Stimulated activated CD4-positive, alpha-beta T cell treated with anti-CD3 and anti-CD28 coated beads, Interleukin-4, amount 100 ng/mL, for 1 hour (primary cell): ENCODE data around the gene ACAD11.

Experiments used
- DNase-seq: peaks from one replicate; pipeline ENCODE4 v3.0.0-alpha.2; 2020

Gene ACAD11

DNA sequence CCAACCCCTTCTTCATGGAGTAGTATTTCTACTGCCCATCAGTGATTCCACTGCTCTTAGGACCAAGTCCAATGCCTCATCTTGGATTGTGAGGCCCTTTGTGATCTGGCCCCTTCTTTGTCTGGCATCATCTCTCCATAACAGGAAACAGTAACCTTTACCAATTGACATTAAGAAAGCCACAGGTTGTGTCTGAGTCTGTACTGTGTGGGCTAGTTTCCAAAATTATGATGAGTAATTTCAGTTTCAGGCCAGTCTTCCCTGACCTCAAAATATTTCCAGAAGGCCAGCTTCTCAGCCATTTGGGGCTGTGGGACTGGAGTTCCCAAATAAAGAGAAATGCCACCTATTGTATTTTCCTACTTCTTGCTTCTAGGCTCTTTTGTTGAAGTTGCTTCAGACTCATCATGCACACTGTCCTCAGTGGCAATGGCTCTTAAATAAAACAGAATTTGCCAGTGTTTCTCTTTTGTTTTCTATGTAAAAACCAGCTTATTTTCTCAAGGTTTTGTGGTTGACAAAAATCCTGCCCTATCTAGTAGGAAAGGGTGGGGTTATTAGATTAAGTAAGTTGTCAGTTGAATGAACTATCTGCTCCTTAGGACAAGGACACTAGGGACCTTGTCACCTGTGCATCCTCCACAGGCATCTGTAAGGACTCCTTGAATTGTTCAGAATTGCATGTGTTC, 109.6 kb downstream of the ACAD11 start:
- no peak for DNase-seq

DNA sequence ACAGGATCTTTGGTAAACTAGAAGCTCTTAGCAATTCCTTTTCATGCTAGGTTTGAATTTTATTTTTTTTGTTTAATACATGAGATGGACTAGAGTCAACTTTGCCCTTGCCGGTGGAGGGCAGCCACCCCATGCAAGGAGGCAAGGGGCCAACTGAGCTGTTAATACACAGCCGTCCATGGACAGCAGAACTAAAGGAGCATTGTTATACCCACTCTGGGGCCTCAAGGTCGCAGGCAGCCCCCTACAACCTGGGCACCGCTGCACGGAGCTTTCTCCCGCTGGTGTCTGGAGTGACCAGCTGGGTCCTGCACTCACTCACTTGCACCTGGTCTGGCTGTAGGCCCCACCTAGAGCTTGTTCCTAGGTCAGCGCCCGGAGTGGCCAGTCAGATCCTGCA, 110.4 kb downstream of the ACAD11 start:
- DNase-seq: no peak

DNA sequence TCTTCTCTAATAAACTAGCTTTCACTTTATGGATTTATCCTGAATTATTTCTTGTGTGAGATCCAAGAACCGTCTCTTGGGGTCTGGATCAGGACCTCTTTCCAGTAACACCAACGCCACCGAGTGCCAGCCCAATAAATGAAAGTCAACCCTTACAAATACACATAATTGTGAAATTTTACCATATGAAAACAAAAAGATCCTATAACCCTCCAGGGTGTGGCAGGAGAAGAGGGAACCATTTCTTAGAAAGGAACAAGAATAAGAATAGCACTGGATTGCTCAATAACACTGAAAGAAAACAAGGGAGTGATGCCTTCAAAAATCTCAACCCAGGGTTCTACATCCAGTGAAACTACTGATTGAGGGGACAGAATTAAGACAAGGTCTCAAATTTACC, 114.1 kb downstream of the ACAD11 start:
- DNase-seq: no peak

DNA sequence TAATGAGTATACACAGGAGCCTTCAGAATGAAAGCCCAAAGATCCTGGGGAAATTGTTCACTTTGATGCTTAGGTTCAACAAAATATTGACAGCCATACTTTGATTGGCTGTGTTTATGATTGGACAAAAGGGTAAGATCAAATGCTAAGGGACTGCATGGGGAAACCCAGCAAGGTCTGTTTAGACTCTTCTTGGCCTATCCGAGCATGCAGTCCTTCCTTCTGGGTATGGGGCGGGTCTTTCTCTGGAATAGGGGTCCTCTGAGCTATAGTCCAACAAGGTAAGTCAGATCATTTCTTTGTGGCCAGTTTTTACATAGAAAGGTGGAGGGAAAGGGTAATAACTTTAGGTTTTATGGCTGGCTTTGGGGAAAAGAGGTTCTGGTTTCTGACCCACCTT, 115.5 kb downstream of the ACAD11 start:
- DNase-seq: no peak

DNA sequence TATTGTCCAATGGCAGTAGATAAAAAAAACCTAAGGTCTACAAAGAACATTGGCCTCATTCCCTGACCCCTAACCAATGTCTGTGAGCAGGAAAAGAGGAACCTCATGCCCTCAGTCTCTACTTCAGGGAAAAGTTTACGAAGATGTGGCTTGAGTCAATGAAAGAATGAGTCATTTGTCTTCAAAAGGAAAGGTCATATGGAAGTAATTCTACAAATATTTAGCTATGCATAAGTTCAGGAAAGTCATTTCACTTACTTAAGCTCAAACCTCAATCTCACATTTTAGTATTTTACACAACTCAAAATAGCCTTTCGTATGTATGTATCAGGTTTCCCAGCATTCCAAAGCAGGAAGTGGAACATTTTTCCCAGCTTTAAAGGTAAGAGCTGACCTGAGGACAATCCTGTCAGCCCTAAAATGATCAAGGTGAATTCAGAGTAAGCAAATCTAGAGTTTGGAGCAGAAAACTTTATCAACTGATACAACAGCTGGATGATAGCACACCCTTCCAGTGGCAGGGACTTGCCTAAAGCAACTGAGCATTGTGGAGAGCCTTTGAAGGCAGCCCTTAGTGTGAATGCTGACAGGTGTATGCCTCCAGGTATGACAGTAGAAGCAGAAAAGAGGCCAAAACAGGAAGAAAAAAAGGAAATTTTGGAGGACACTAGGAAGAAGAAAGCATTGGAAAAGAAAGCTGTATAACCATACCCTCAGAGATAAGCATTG, 116.4 kb downstream of the ACAD11 start:
- DNase-seq: no peak

DNA sequence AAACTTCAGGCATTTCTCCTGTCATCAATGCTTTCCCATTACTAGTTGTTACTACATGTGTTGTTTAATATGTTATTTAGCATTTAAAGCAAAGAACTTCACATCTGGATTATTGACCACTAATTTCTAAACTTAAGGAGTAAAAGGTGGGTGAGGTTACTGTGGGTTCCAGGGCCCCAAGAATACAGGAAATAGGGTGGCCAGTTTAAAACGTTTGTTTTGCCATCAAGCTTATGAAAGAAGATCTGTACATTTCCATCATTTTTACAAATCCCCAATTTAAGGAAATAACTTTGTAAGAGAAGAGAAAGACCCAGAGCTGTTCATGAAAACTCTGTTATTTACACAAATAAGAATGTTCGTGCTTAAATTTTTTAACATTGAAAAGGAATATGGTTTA, 117.0 kb downstream of the ACAD11 start:
- no peak for DNase-seq

DNA sequence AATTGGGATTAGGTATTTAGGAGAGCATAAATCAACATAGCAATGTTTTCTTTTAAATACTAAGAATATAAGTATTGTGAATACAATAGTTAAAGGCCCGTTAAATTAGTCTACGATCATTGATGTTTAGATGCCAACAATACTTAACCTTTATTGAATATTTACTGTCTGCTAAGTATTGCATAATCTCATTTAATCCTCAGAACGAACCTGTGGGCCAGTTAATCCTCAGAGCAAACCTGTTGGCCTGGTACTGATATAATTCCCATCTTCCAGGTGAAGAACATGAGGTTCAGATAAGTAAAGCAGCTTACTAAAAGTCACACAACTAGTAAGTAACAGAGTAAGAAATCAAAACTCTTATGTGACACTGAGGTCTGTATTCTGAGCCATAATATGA, 119.9 kb downstream of the ACAD11 start:
- no peak for DNase-seq

DNA sequence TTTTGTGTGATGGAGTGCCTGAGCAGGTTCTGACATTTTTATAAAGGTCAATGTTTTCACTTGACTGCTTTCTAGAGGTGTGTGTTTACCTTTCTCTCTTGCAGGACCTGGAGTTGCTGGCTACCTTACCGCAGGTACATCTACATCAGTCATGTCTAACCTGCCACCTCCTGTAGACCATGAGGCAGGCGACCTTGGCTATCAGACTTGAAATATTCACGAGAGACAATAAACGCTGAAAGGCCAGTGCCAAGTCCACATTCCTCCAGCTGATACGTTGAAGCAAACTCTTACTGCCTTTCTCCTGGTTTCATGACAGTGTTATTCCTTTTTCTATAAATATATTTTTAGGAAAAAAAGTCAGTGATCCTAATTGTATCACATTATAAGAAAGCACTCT, 121.5 kb downstream of the ACAD11 start:
- no peak for DNase-seq

DNA sequence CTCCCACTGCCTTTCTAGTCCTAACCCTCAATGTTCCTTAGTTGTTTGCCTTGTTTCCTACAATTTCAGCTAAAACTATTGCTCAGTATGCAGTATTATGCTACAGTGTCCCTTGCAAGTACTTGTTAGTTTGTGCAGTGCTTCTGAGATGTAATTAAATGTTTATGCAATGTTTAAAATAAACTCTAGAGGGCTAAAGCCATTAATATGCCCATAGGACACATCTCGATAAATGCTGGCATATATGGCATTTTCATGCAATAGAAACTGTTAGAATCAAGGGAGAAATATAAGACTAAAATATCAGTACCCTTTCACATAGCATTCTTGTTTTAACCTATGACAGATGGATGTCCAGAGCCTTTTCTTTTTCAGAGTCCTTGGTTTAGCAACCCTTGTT, 122.3 kb downstream of the ACAD11 start:
- no peak for DNase-seq

DNA sequence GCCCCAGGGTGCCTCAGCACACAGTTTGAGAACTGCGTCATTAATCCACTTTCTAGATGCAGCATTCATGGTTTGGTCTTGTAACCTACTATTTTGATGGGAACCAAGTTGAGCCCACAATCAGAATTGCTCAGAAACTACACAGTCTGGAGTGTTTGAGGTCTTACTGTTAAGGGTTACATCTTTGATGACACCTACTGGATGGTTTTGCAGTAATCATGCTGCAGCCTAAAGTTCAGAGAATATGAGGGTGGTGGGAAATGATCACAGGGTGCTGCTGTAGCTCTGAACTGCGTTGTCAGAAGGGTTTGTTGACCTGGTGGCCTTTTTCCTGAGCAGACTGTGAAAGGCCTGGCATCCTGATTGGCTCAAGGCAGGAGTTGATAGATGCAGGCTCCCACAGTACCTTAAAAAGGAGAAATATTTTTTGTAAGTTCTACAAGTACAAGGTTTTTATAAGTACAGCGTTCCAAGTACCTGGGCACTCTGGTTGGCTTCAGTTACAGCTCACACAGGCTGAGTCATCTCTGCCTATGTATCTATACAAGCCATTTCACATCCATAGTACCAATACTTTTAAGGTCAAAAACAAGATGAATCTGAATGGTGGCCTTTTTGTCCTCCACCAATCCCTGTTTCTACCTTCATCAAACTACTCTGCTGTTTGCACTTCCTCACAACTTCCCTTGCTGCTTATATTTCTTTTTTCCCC, 123.0 kb downstream of the ACAD11 start:
- no peak for DNase-seq

DNA sequence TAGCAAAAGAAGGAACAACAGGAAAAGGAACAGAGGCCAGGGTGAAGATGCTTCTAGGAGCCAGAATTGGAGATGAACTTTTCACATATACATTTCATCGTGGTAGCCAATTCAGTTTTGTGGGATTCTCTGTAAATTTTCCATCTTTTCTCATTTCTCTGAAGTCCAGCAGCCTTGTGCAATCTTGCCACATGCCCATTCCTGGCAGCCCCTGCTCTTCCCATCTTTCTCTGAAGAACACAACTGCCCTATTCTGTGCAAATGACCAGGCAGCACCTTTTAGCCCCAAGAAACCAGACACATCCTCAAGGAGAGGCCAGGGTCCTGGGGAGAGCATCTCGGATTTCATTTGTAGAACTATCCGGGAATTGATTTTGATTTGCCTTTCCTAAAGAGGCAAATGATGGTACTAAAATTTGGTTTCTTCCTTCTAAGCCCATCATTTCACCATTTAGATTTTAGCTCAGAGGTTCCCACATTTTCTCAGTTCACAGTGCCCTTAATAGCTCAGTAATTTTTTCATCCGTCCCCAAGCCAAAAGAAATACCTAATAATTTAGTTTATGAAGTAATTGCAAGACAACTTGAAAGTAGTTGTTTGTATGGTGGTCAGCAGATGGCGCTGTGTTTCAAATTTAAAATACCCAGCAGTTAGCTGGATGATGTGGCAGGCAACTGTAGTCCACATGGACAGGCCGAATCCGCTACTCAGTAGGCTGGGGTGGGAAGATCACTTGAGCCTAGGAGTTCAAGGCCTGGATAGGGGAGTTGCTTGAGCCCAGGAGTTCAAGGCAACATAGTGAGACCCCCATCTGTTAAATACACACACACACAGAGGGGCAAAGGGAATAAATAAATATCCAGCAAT, 123.8 kb downstream of the ACAD11 start:
- DNase-seq: peak; percentile 41

DNA sequence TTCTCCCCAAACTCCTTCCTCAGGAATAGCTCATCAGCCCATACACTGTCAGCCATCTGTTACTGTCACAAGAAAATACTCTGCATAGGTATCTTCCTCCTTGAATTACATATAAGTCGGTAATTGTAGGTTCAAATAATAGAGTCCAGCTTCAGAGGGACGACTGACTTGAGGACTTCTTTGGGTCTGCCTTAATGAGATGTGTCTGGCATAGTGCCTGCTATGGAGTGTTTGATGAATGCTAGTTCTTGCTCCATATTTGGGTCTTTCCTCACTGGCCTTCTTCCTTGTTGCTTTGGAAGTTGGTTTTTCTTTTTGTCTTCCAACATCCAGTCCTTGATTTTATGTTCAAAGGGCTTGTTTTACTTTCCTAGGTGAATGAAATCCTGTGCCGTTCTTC, 129.0 kb downstream of the ACAD11 start:
- no peak for DNase-seq

DNA sequence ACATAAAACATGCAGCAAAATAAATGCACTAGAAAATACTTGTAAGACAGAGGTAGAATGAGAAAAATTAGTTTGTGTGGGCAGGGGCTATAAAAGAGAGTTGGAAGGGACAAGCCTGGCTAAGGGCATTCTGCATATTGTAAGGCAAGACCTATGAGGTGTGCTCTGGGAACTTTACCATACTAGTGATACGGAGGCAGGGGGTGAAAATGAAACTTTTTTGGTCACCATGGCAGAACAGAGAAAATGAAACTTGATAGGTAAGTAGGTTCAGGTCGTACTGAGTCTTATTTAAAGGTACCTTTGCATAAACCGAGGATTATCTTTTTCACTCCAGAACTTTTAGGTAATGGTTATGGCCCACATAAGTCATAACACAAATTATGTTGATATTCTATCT, 137.3 kb downstream of the ACAD11 start:
- no peak for DNase-seq

DNA sequence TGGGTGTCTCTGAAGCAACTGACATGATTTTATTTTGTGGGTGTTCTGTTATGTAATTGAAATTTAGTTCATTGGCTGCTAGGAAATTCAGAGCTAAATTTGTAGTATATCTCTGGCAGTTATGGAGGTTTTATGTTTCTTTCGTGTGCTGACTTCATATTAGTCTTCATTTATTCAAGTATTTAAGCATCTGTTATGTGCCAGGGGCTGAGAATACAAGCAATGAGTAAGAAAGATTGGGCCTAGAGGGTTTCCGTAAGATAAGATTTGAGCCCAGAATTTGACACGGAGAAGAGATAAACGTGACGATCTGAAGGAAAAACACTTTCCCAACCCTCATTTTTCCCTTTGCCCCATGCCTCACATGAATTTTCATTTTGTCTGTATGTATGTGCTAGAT, 137.7 kb downstream of the ACAD11 start:
- no peak for DNase-seq

DNA sequence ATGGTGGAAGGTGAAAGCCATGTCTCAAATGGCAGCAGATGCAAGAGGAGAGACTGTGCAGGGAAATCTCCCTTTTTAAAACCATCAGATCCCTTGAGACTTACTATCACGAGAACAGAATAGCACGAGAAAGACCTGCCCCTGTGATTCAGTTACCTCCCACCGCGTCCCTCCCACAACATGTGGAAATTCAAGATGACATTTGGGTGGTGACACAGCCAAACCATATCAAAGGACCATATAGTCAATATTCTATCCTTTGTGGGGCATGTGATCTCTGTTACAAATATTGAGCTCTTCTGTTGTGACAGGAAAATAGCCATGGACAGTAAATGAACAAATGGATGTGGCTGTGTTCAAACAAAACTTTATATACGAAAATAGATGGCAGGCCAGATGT, 139.7 kb downstream of the ACAD11 start:
- DNase-seq: no peak

DNA sequence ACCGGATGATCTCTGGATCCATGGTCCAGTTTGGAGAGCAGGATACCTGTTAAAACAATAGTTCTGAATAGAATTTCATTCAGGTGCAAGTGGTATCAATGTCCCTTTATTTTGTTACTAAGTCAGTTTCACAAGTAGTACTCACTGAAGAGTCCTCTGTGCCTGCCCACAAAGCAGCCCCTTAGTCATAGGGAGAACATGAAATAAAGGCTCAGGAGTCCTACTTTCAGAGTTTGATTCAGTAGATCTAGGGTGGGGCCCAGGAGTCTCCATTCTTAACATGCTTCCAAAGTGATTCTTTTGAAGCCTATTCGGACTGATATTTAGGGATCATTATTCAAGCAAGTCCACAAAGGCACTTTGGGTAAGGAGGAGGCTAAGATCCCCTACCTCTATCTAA, 142.3 kb downstream of the ACAD11 start:
- DNase-seq: no peak

DNA sequence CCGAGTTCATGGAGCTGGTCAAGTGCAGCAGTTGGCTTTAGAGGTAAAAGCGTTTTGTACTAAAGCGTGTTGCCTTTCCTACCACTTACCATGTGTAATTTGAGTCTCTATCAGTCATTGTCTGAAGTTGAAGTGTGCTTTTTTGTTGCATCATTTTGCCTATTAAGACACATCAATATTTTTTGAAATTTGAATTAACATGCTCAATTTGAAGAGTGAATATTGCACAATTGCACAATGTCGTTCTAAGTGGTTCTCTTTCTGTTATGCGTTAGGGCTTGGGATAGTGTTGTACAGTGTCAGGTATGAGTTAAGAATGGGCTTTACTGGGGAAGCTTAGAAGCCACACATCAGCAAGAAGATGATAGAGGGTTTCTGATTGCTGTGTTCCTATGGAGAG, 146.6 kb downstream of the ACAD11 start:
- no peak for DNase-seq

DNA sequence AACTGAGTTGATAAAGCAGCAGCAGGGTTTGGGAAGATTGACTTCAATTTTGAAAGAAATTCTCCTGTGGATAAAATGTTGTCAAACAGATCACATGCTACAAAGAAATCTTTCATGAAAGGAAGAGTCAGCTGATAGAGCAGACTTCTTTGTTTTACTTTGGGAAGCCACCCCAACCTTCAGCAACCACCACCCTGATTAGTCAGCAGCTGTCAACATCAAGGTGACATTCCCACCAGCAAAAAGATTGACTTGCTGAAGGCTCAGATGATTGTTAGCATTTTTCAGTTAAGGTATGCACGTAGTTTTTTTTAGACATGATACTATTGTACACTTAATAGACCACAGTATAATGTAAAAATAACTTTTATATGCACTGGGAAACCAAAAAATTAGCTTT, 150.1 kb downstream of the ACAD11 start:
- no peak for DNase-seq

DNA sequence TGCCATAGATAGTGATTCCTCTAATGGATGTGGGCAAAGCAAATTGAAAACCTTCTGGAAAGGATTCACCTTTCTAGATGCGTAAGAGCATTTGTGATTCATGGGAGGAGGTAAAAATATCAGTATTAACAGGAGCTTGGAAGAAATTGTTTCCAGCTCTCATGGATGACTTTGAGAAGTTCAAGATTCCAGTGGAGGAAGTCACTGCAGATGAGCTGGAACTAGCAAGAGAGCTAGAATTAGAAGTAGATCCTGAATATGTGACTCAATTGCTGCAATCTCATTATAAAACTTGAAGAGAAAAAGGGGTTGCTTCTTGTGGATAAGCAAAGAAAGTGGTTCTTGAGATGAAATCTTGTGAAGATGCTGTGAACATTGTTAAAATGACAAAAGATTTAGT, 150.5 kb downstream of the ACAD11 start:
- DNase-seq: no peak
